ENCODE results near the gene PLD1. TPM values are rescaled to one million over a fixed set of nuclear protein-coding genes. Genes with fewer than 3 reads are reported as not detected.
A peak's percentile ranks its signal among the peaks of the same experiment; 100 is the strongest.
"Not testable (repeated sequence)": the region's sequence is repeated elsewhere in the genome, so short reads cannot be mapped to it uniquely, and the experiment has no call there.

PLD1 gene
- total RNA-seq, 2 donors from 2014 or later = 5.4 to 7.7 TPM

DNA sequence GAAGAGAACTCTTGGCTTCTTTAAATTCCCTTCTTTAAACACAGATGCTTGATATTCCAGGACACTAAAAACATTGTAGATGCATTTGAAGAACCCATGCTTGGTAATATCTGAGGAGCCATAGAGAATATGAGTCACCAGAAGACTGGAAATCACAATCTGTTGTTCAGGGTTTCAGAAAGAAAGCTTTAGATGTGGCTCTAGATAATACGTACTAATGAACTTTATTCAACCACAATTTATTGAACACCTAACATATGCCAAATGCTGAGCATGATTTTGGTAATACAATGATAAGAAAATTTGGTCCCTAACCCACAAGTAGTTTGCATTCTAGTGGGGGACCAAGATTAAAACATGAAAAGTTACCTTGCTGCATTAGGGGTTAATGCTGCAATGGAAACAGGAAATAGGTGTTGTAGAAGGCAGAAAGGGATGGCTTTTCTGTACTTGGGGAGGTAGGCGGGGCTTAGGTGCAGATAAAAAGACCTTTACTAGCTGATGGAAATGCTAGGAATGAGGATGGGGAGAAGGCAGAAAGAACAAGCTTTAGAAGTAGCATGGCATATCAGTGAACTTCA lies 11.6 kb upstream of the PLD1 start:
- no peak overlapping the region for H3K4me3 Mint-ChIP-seq
- peaks cover 6 to 7% of the 10 kb centered on the region in 2 donors for H3K27me3 Mint-ChIP-seq
- peaks cover 4% of the 10 kb centered on the region in 2 donors for H3K4me1 Mint-ChIP-seq (ENCODE audit: low read depth in 2 of 2)
- DNase-seq (ENCODE audit: low spot score) (no peak), ATAC-seq (no peak)
- H3K9me3 Mint-ChIP-seq = no peaks in the 10 kb centered on the region
- no peaks in the 10 kb centered on the region for H3K36me3 Mint-ChIP-seq
- H3K27ac Mint-ChIP-seq = no peak overlapping the region

- Mint-ChIP-seq H3K27ac (no peak overlapping the region), H3K9me3 (no peaks in the 10 kb centered on the region), H3K27me3 (peaks cover 3 to 7% of the 10 kb centered on the region in 2 donors), H3K4me1 (ENCODE audit: low read depth in 2 of 2) (peaks cover 0 to 4% of the 10 kb centered on the region in 2 donors), H3K4me3 (no peak overlapping the region), H3K36me3 (no peaks in the 10 kb centered on the region)
- no peak for DNase-seq (ENCODE audit: low spot score)
- no peak for ATAC-seq
Measured at GRCh38 chr3:171821044-171821443, 10.8 kb upstream of the PLD1 start.

- DNase-seq (ENCODE audit: low spot score) = no peak
- Mint-ChIP-seq H3K36me3 (no peaks in the 10 kb centered on the region), H3K9me3 (no peaks in the 10 kb centered on the region), H3K27ac (no peak overlapping the region), H3K4me1 (ENCODE audit: low read depth in 2 of 2) (peaks cover 10 to 17% of the 10 kb centered on the region in 2 donors), H3K4me3 (no peak overlapping the region), H3K27me3 (peaks cover 3 to 7% of the 10 kb centered on the region in 2 donors)
- ATAC-seq = no peak
Measured at GRCh38 chr3:171817074-171817800, 7.0 kb upstream of the PLD1 start.

DNA sequence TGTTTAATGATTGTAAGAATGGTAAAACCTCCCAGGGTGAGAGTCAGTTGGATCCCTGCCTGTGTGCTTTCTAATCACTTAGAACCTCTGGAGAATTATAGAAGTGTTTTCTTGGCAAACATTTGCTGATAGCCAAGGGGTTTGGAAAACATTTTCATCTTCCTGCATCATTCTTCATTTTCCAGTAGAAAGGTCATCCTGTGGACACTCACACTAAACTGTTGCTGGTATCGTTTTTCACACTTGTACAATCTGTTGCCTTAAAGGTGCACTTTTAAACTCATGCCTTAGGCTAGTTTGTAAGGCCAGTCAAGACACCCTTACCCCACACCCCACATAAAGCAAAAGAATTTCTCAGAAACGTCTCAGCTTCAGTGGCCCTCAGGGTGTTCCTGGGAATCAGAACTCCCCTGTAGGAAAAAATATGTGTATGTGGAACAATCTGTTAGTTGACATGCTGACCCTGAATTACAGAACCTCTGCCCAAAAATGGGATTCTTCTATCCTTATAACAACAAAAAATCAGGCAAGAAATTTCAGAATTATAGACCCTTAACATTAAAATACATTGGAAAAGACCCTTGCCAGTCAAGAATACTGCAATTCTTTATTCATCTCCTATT lies 5.8 kb upstream of the PLD1 start:
- Mint-ChIP-seq H3K9me3 (no peaks in the 10 kb centered on the region), H3K4me1 (ENCODE audit: low read depth in 2 of 2) (peaks cover 13 to 22% of the 10 kb centered on the region in 2 donors), H3K27me3 (peaks cover under 1 to 2% of the 10 kb centered on the region in 2 donors), H3K27ac (no peak overlapping the region), H3K4me3 (no peak overlapping the region), H3K36me3 (no peaks in the 10 kb centered on the region)
- DNase-seq (ENCODE audit: low spot score) (no peak), ATAC-seq (no peak)

- Mint-ChIP-seq H3K27ac (peak overlapping the region in 1 of 2 donors; percentile 21), H3K4me1 (ENCODE audit: low read depth in 2 of 2) (peaks cover 22 to 25% of the 10 kb centered on the region in 2 donors)
- not testable (repeated sequence) for H3K27me3 Mint-ChIP-seq; ATAC-seq; DNase-seq (ENCODE audit: low spot score); H3K36me3 Mint-ChIP-seq; H3K9me3 Mint-ChIP-seq; H3K4me3 Mint-ChIP-seq
Measured at GRCh38 chr3:171814662-171815061, 4.4 kb upstream of the PLD1 start.

GRCh38 chr3:171813897-171814460 lies 3.7 kb upstream of the PLD1 start:
- ATAC-seq (peak; percentile 70 to 72), DNase-seq (ENCODE audit: low spot score) (peak; percentile 67)
- Mint-ChIP-seq H3K4me3 (peak overlapping the region; percentile 7), H3K9me3 (no peaks in the 10 kb centered on the region), H3K4me1 (ENCODE audit: low read depth in 2 of 2) (peaks cover 29 to 32% of the 10 kb centered on the region in 2 donors), H3K27ac (peak overlapping the region; percentile 21 to 47), H3K27me3 (peaks cover 0 to 2% of the 10 kb centered on the region in 2 donors), H3K36me3 (no peaks in the 10 kb centered on the region)

DNA sequence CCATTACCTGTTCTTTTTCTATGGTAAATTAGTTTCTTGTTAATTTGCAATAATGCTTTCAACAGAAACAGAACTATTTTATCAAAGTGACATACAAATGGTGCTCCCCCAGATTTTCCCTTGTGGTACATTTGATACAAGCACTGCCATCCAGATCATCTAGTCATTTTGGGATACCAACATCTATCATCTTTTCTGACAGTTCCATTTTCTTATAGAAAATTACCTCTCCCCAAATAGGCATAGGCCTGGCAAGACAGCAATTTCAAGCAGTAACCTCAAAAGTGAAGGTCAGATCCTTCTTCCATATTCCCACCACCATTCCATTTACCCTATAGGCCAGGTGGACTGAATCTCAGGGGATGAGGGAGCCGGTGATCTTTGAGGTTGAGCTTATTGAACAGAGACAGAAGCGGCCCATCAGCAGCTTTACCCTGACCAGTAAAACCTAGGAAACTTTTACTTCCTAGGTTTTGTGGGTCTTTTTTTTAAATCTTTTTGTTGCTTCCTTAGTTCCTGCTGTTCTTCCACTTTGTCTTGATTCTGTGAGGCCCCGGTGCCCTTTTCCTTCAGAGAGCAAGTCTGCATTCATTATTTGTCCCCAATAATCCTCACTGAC lies 3.1 kb upstream of the PLD1 start:
- DNase-seq (ENCODE audit: low spot score) (no peak), ATAC-seq (no peak)
- peak overlapping the region; percentile 7 for H3K4me3 Mint-ChIP-seq
- H3K36me3 Mint-ChIP-seq = no peaks in the 10 kb centered on the region
- peak overlapping the region; percentile 21 to 47 for H3K27ac Mint-ChIP-seq
- H3K9me3 Mint-ChIP-seq = no peaks in the 10 kb centered on the region
- peaks cover 0 to 2% of the 10 kb centered on the region in 2 donors for H3K27me3 Mint-ChIP-seq
- peaks cover 29 to 32% of the 10 kb centered on the region in 2 donors for H3K4me1 Mint-ChIP-seq (ENCODE audit: low read depth in 2 of 2)

DNA sequence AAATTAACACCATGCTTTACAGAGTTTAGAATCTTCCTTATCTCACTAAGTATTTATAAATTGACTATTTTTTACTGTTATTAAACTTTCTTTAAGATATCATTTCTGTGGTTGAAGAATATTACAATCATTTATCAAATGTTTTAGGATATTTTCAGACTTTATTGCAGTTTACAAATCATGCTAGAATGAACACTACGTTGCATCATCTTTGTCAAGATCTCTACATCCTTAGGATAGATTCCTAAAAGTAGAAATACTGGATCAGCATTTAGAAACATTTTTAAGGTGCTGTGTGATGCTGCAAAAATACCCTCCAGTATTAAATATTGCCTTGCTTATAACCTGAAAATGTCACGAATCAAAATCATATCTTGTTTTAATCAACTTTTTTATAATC lies 2.5 kb upstream of the PLD1 start:
- Mint-ChIP-seq H3K27me3 (peaks cover 0 to 2% of the 10 kb centered on the region in 2 donors), H3K4me1 (ENCODE audit: low read depth in 2 of 2) (peaks cover 30 to 33% of the 10 kb centered on the region in 2 donors), H3K4me3 (no peak overlapping the region), H3K9me3 (no peaks in the 10 kb centered on the region), H3K36me3 (no peaks in the 10 kb centered on the region), H3K27ac (peak overlapping the region in 1 of 2 donors; percentile 21)
- no peak for DNase-seq (ENCODE audit: low spot score)
- ATAC-seq = no peak

DNA sequence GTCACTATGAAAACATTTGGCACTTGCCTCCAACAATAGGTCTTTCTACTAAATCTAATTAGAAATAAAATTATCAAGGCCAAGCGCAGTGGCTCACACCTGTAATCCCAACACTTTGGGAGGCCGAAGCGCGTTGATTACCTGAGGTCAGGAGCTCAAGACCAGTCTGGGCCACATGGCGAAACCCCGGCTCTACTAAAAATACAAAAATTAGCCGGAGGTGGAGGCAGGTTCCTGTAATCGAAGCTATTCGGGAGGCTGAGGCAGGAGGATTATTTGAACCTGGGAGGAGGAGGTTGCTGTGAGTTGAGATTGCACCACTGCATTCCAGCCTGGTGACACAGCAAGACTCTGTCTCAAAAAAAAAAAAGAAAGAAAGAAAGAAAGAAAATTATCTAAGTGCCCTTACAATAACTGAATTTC lies 1.6 kb upstream of the PLD1 start:
- Mint-ChIP-seq H3K36me3 (no peaks in the 10 kb centered on the region), H3K27ac (peak overlapping the region in 1 of 2 donors; percentile 11), H3K27me3 (peaks cover 0 to 2% of the 10 kb centered on the region in 2 donors), H3K4me3 (no peak overlapping the region), H3K9me3 (no peaks in the 10 kb centered on the region), H3K4me1 (ENCODE audit: low read depth in 2 of 2) (peaks cover 36 to 39% of the 10 kb centered on the region in 2 donors)
- no peak for ATAC-seq
- no peak for DNase-seq (ENCODE audit: low spot score)

- Mint-ChIP-seq H3K36me3 (no peaks in the 10 kb centered on the region), H3K27me3 (peaks cover 0 to 2% of the 10 kb centered on the region in 2 donors), H3K9me3 (no peaks in the 10 kb centered on the region), H3K4me1 (ENCODE audit: low read depth in 2 of 2) (peaks cover 41 to 45% of the 10 kb centered on the region in 2 donors), H3K4me3 (peak overlapping the region; percentile 68), H3K27ac (peak overlapping the region in 1 of 2 donors; percentile 11)
- ATAC-seq (no peak), DNase-seq (ENCODE audit: low spot score) (no peak)
Measured at GRCh38 chr3:171811295-171811912, 1.1 kb upstream of the PLD1 start.

DNA sequence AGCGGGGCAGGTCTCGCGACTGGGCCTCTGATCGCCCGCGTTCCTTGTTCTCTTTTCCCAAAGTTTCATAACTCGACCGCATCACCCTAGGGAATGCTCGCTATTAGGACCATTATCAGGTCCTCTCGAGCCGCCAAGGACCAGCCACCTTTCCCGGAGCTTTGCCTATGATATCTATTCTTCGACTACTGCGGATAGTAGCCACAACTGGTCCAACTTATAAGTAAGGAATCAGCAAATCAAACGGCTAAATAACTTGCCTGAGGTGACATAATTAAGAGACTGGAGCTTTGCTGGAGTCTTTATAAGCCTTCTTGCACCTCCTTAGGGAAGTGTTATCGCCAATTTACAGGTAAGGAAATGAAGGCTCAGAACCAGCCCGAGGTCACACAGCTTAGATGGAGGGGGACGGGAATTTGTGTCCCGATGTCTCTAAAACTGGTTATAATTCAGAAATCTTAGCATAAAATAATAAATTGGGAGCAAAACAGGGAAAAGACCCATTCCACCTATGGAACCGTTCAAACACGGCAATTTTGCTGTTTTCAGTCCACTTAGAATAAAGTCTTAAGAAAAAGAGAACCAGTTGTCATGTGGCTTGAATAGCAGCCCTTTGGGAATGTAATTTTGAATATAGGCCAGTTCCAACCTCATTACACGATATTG lies 479 bp upstream of the PLD1 start:
- peak overlapping the region; percentile 68 for H3K4me3 Mint-ChIP-seq
- no peaks in the 10 kb centered on the region for H3K9me3 Mint-ChIP-seq
- H3K27me3 Mint-ChIP-seq = peaks cover 0 to 2% of the 10 kb centered on the region in 2 donors
- no peak for ATAC-seq
- no peaks in the 10 kb centered on the region for H3K36me3 Mint-ChIP-seq
- no peak overlapping the region for H3K27ac Mint-ChIP-seq
- no peak for DNase-seq (ENCODE audit: low spot score)
- H3K4me1 Mint-ChIP-seq (ENCODE audit: low read depth in 2 of 2) = peaks cover 43 to 47% of the 10 kb centered on the region in 2 donors

- H3K27ac Mint-ChIP-seq = peak overlapping the region; percentile 60 to 67
- DNase-seq (ENCODE audit: low spot score) (no peak), ATAC-seq (peak in 1 of 2 donors; percentile 34)
- H3K4me1 Mint-ChIP-seq (ENCODE audit: low read depth in 2 of 2) = peaks cover 41 to 45% of the 10 kb centered on the region in 2 donors
- H3K36me3 Mint-ChIP-seq = no peaks in the 10 kb centered on the region
- peaks cover 0 to 2% of the 10 kb centered on the region in 2 donors for H3K27me3 Mint-ChIP-seq
- peak overlapping the region; percentile 93 for H3K4me3 Mint-ChIP-seq
- no peaks in the 10 kb centered on the region for H3K9me3 Mint-ChIP-seq
Measured at GRCh38 chr3:171809611-171809860, 747 bp downstream of the PLD1 start.

DNA sequence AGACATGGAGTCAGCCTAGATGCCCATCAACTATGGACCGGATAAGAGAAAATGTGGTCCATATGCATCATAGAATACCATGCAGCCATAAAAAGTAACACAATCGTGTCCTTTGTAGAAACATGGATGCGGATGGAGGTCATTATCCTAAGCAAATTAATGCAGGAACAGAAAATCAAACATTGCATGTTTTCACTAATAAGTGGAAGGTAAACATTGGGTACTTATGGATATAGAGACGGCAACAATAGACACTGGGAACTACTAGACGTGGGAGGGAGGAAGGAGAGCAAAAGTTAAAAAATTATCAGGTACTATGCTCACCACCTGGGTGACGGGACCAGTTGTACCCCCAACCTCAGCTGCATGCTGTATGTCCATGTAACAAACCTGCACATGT lies 2.5 kb downstream of the PLD1 start:
- H3K27me3 Mint-ChIP-seq = peaks cover 0 to 2% of the 10 kb centered on the region in 2 donors
- DNase-seq (ENCODE audit: low spot score) = no peak
- no peak overlapping the region for H3K27ac Mint-ChIP-seq
- no peaks in the 10 kb centered on the region for H3K36me3 Mint-ChIP-seq
- H3K4me1 Mint-ChIP-seq (ENCODE audit: low read depth in 2 of 2) = peaks cover 31 to 33% of the 10 kb centered on the region in 2 donors
- H3K9me3 Mint-ChIP-seq = no peaks in the 10 kb centered on the region
- ATAC-seq = no peak
- H3K4me3 Mint-ChIP-seq = peak overlapping the region; percentile 36
